ENCODE results near the gene KCNC4.

GRCh38 chr1:110228381-110228780 lies 18.3 kb downstream of the KCNC4 start:
- TF ChIP-seq EZH2phosphoT487 (IDR thresholded peaks at IDR 0.05; ENCODE audit: borderline replicate concordance, low read depth, low read length): no peak
- TF ChIP-seq, protein P1, sequence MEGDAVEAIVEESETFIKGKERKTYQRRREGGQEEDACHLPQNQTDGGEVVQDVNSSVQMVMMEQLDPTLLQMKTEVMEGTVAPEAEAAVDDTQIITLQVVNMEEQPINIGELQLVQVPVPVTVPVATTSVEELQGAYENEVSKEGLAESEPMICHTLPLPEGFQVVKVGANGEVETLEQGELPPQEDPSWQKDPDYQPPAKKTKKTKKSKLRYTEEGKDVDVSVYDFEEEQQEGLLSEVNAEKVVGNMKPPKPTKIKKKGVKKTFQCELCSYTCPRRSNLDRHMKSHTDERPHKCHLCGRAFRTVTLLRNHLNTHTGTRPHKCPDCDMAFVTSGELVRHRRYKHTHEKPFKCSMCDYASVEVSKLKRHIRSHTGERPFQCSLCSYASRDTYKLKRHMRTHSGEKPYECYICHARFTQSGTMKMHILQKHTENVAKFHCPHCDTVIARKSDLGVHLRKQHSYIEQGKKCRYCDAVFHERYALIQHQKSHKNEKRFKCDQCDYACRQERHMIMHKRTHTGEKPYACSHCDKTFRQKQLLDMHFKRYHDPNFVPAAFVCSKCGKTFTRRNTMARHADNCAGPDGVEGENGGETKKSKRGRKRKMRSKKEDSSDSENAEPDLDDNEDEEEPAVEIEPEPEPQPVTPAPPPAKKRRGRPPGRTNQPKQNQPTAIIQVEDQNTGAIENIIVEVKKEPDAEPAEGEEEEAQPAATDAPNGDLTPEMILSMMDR (conservative IDR thresholded peaks at IDR 0.05; ENCODE audit: low read length): no peak
